ENCODE data around the gene CCDC175.

DNA sequence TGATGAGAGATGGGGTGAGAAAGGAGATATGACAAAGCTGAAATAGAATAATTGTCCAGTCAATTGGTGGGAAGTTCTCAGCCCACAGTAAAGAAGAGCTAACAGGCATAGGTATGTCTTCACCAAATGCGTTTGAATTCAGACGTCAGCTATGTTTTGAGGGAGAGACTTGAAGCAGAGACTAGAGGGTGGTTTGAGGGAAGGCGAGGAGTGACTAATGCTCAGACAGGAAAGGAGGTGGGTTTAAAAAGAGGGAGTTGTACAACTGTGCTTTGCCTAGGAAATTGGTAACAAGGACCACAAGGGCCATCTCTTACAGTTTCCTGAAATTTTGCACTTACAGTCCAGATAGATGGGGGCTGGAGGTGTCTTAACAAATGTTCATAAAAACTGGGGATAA lies 85.9 kb downstream of the CCDC175 start:
- no peak for TF ChIP-seq POLR2AphosphoS5 (IDR thresholded peaks at IDR 0.05; ENCODE audit: low read depth, low read length)
- TF ChIP-seq, protein P1, sequence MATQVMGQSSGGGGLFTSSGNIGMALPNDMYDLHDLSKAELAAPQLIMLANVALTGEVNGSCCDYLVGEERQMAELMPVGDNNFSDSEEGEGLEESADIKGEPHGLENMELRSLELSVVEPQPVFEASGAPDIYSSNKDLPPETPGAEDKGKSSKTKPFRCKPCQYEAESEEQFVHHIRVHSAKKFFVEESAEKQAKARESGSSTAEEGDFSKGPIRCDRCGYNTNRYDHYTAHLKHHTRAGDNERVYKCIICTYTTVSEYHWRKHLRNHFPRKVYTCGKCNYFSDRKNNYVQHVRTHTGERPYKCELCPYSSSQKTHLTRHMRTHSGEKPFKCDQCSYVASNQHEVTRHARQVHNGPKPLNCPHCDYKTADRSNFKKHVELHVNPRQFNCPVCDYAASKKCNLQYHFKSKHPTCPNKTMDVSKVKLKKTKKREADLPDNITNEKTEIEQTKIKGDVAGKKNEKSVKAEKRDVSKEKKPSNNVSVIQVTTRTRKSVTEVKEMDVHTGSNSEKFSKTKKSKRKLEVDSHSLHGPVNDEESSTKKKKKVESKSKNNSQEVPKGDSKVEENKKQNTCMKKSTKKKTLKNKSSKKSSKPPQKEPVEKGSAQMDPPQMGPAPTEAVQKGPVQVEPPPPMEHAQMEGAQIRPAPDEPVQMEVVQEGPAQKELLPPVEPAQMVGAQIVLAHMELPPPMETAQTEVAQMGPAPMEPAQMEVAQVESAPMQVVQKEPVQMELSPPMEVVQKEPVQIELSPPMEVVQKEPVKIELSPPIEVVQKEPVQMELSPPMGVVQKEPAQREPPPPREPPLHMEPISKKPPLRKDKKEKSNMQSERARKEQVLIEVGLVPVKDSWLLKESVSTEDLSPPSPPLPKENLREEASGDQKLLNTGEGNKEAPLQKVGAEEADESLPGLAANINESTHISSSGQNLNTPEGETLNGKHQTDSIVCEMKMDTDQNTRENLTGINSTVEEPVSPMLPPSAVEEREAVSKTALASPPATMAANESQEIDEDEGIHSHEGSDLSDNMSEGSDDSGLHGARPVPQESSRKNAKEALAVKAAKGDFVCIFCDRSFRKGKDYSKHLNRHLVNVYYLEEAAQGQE (IDR thresholded peaks at IDR 0.05; ENCODE audit: insufficient read depth in 1 of 2, low read depth in 2 of 2, low read length in 2 of 2) = no peak
